Prostate gland (tissue), 2 donors: ENCODE measurements around the gene CPD.
"Not testable (repeated sequence)": the region's sequence is repeated elsewhere in the genome, so short reads cannot be mapped to it uniquely, and the experiment has no call there.

Source experiments
- CTCF ChIP-seq, 4 experiments: fragments of 200-600 bp in 2 of 4; fragments of 450-650 bp in 2 of 4; sonication (generic) in 2 of 4; IDR thresholded peaks; 1 replicate in 3 of 4; 2 replicates in 1 of 4; pipeline ENCODE4 v1.5.1; 2016 to 2019; ENCODE audit warnings: antibody characterized with exemption in 4 of 4, mild to moderate bottlenecking in 2 of 4, moderate library complexity in 2 of 4
- POLR2A ChIP-seq: fragments of 450-650 bp; IDR thresholded peaks from one replicate; pipeline ENCODE4 v1.6.1; 2016; ENCODE audit warnings: antibody characterized with exemption, mild to moderate bottlenecking
- POLR2AphosphoS5 ChIP-seq: sonication (generic); formaldehyde crosslinking; IDR thresholded peaks from one replicate; pipeline ENCODE4 v1.6.1; 2017; ENCODE audit warnings: antibody characterized with exemption

GRCh38 chr17:30343244-30343643, 35.5 kb upstream of the CPD start:
- not testable (repeated sequence) for TF ChIP-seq CTCF (IDR thresholded peaks at IDR 0.05); POLR2A; POLR2AphosphoS5
